ENCODE results near the gene NRP1.

Gene NRP1

GRCh38 chr10:33189363-33189762 is 145.1 kb downstream of the NRP1 start:
- Histone ChIP-seq H4K8ac (ENCODE audit: low read depth, low read length) (no peak overlapping the region), H3K4me3 (ENCODE audit: low read depth, low read length) (no peak overlapping the region), H2BK120ac (ENCODE audit: insufficient read depth, low read length, poor library complexity) (no peak overlapping the region), H3K4me2 (ENCODE audit: low read length) (no peak overlapping the region), H3K4me1 (ENCODE audit: control insufficient read depth in 1 of 2, insufficient read depth in 2 of 2, low read length in 2 of 2) (no peaks in the 10 kb centered on the region), H3K9ac (ENCODE audit: low read length) (no peak overlapping the region), H3K14ac (ENCODE audit: low read length) (no peak overlapping the region), H3K36me3 (ENCODE audit: control insufficient read depth in 1 of 2, insufficient read depth in 2 of 2, low read length in 2 of 2) (peaks cover 5 to 25% of the 10 kb centered on the region in 2 experiments), H4K12ac (ENCODE audit: low read depth, low read length) (no peak overlapping the region), H3K79me2 (ENCODE audit: control insufficient read depth, insufficient read depth, low read length, poor library complexity) (no peaks in the 10 kb centered on the region), H3K18ac (ENCODE audit: low read length) (no peak overlapping the region), H3K4ac (ENCODE audit: low read depth, low read length) (no peak overlapping the region), H3K9me3 (ENCODE audit: insufficient read depth, low read depth, low read length) (no peaks in the 10 kb centered on the region), H2BK5ac (ENCODE audit: low read depth, low read length, poor library complexity) (no peak overlapping the region), H4K91ac (ENCODE audit: low read depth, low read length) (no peak overlapping the region), H3K27ac (ENCODE audit: low read depth, low read length) (no peak overlapping the region), H2BK12ac (ENCODE audit: low read length) (no peak overlapping the region), H2AK5ac (ENCODE audit: low read length) (no peak overlapping the region), H3K23ac (ENCODE audit: low read length) (no peak overlapping the region), H3K79me1 (ENCODE audit: low read length) (no peaks in the 10 kb centered on the region), H3K27me3 (ENCODE audit: insufficient read depth, low read length) (no peaks in the 10 kb centered on the region), H2AFZ (ENCODE audit: insufficient read depth, low read length, poor library complexity) (no peak overlapping the region)
- no peak for DNase-seq
- WGBS (ENCODE audit: extremely low coverage, insufficient coverage, insufficient read length): no CpG with 5 or more reads among the region's 6 CpGs

- Histone ChIP-seq H3K36me3 (ENCODE audit: control insufficient read depth in 1 of 2, insufficient read depth in 2 of 2, low read length in 2 of 2) (peaks cover 5 to 30% of the 10 kb centered on the region in 2 experiments), H3K4me1 (ENCODE audit: control insufficient read depth in 1 of 2, insufficient read depth in 2 of 2, low read length in 2 of 2) (no peaks in the 10 kb centered on the region), H3K18ac (ENCODE audit: low read length) (no peak overlapping the region), H2BK120ac (ENCODE audit: insufficient read depth, low read length, poor library complexity) (no peak overlapping the region), H3K27me3 (ENCODE audit: insufficient read depth, low read length) (no peaks in the 10 kb centered on the region), H3K14ac (ENCODE audit: low read length) (no peak overlapping the region), H3K9me3 (ENCODE audit: insufficient read depth, low read depth, low read length) (no peaks in the 10 kb centered on the region), H3K9ac (ENCODE audit: low read length) (no peak overlapping the region), H3K79me1 (ENCODE audit: low read length) (no peaks in the 10 kb centered on the region), H4K12ac (ENCODE audit: low read depth, low read length) (no peak overlapping the region), H3K4me3 (ENCODE audit: low read depth, low read length) (no peak overlapping the region), H4K91ac (ENCODE audit: low read depth, low read length) (no peak overlapping the region), H2AFZ (ENCODE audit: insufficient read depth, low read length, poor library complexity) (no peak overlapping the region), H3K79me2 (ENCODE audit: control insufficient read depth, insufficient read depth, low read length, poor library complexity) (no peaks in the 10 kb centered on the region), H3K27ac (ENCODE audit: low read depth, low read length) (no peak overlapping the region), H3K23ac (ENCODE audit: low read length) (no peak overlapping the region), H2BK5ac (ENCODE audit: low read depth, low read length, poor library complexity) (no peak overlapping the region), H4K8ac (ENCODE audit: low read depth, low read length) (no peak overlapping the region), H3K4me2 (ENCODE audit: low read length) (no peak overlapping the region), H2BK12ac (ENCODE audit: low read length) (no peak overlapping the region), H2AK5ac (ENCODE audit: low read length) (no peak overlapping the region), H3K4ac (ENCODE audit: low read depth, low read length) (no peak overlapping the region)
- whole genome bisulfite sequencing (ENCODE audit: extremely low coverage, insufficient coverage, insufficient read length): no CpG with 5 or more reads among the region's 9 CpGs
- DNase-seq: no peak
These were observed 147.0 kb downstream of the NRP1 start for GRCh38 chr10:33187427-33187999.

GRCh38 chr10:33186150-33186549 is 148.3 kb downstream of the NRP1 start:
- Histone ChIP-seq H2AK5ac (ENCODE audit: low read length) (no peak overlapping the region), H4K8ac (ENCODE audit: low read depth, low read length) (no peak overlapping the region), H3K4me1 (ENCODE audit: control insufficient read depth in 1 of 2, insufficient read depth in 2 of 2, low read length in 2 of 2) (no peaks in the 10 kb centered on the region), H3K9me3 (ENCODE audit: insufficient read depth, low read depth, low read length) (no peaks in the 10 kb centered on the region), H3K14ac (ENCODE audit: low read length) (no peak overlapping the region), H3K23ac (ENCODE audit: low read length) (no peak overlapping the region), H4K12ac (ENCODE audit: low read depth, low read length) (no peak overlapping the region), H3K18ac (ENCODE audit: low read length) (no peak overlapping the region), H3K27ac (ENCODE audit: low read depth, low read length) (no peak overlapping the region), H3K79me2 (ENCODE audit: control insufficient read depth, insufficient read depth, low read length, poor library complexity) (no peaks in the 10 kb centered on the region), H3K4me3 (ENCODE audit: low read depth, low read length) (no peak overlapping the region), H4K91ac (ENCODE audit: low read depth, low read length) (no peak overlapping the region), H3K27me3 (ENCODE audit: insufficient read depth, low read length) (no peaks in the 10 kb centered on the region), H3K36me3 (ENCODE audit: control insufficient read depth in 1 of 2, insufficient read depth in 2 of 2, low read length in 2 of 2) (peaks cover 5 to 33% of the 10 kb centered on the region in 2 experiments), H3K4ac (ENCODE audit: low read depth, low read length) (no peak overlapping the region), H3K4me2 (ENCODE audit: low read length) (no peak overlapping the region), H2BK120ac (ENCODE audit: insufficient read depth, low read length, poor library complexity) (no peak overlapping the region), H2BK12ac (ENCODE audit: low read length) (no peak overlapping the region), H2BK5ac (ENCODE audit: low read depth, low read length, poor library complexity) (no peak overlapping the region), H3K79me1 (ENCODE audit: low read length) (no peaks in the 10 kb centered on the region), H3K9ac (ENCODE audit: low read length) (no peak overlapping the region), H2AFZ (ENCODE audit: insufficient read depth, low read length, poor library complexity) (no peak overlapping the region)
- no peak for DNase-seq
- WGBS (ENCODE audit: extremely low coverage, insufficient coverage, insufficient read length): no CpG with 5 or more reads among the region's 7 CpGs

GRCh38 chr10:33183655-33184054 is 150.8 kb downstream of the NRP1 start:
- Histone ChIP-seq H3K14ac (ENCODE audit: low read length) (no peak overlapping the region), H3K4me2 (ENCODE audit: low read length) (no peak overlapping the region), H2AK5ac (ENCODE audit: low read length) (no peak overlapping the region), H3K79me1 (ENCODE audit: low read length) (no peaks in the 10 kb centered on the region), H3K27me3 (ENCODE audit: insufficient read depth, low read length) (no peaks in the 10 kb centered on the region), H3K9ac (ENCODE audit: low read length) (no peak overlapping the region), H3K4ac (ENCODE audit: low read depth, low read length) (no peak overlapping the region), H3K4me3 (ENCODE audit: low read depth, low read length) (no peak overlapping the region), H4K91ac (ENCODE audit: low read depth, low read length) (no peak overlapping the region), H3K23ac (ENCODE audit: low read length) (no peak overlapping the region), H4K12ac (ENCODE audit: low read depth, low read length) (no peak overlapping the region), H3K36me3 (ENCODE audit: control insufficient read depth in 1 of 2, insufficient read depth in 2 of 2, low read length in 2 of 2) (peaks cover 18 to 42% of the 10 kb centered on the region in 2 experiments), H2BK12ac (ENCODE audit: low read length) (no peak overlapping the region), H3K4me1 (ENCODE audit: control insufficient read depth in 1 of 2, insufficient read depth in 2 of 2, low read length in 2 of 2) (no peaks in the 10 kb centered on the region), H2BK120ac (ENCODE audit: insufficient read depth, low read length, poor library complexity) (no peak overlapping the region), H3K27ac (ENCODE audit: low read depth, low read length) (no peak overlapping the region), H3K9me3 (ENCODE audit: insufficient read depth, low read depth, low read length) (no peaks in the 10 kb centered on the region), H4K8ac (ENCODE audit: low read depth, low read length) (no peak overlapping the region), H2AFZ (ENCODE audit: insufficient read depth, low read length, poor library complexity) (no peak overlapping the region), H3K18ac (ENCODE audit: low read length) (no peak overlapping the region), H3K79me2 (ENCODE audit: control insufficient read depth, insufficient read depth, low read length, poor library complexity) (no peaks in the 10 kb centered on the region), H2BK5ac (ENCODE audit: low read depth, low read length, poor library complexity) (no peak overlapping the region)
- no CpG with 5 or more reads among the region's 1 CpG for WGBS (ENCODE audit: extremely low coverage, insufficient coverage, insufficient read length)
- no peak for DNase-seq
